H9 (cell line): Measurements from ENCODE around the gene CAMTA1. TPM values are rescaled to one million over a fixed set of nuclear protein-coding genes. Genes with fewer than 3 reads are reported as not detected.

Experiments used
- DNase-seq: peaks from one replicate; pipeline ENCODE4 v3.0.0-alpha.2; 2017
- H2AFZ ChIP-seq: one replicate; pipeline ENCODE4 v1.6.1; 2013; ENCODE audit warnings: mild to moderate bottlenecking, low read length, control low read depth, moderate library complexity
- H2AK5ac ChIP-seq: 2 replicates; pipeline ENCODE4 v1.6.1; 2013; ENCODE audit warnings: low read length, control low read depth, mixed read lengths; ENCODE audit not compliant: insufficient read length
- H2BK120ac ChIP-seq: one replicate; pipeline ENCODE4 v1.6.1; 2013; ENCODE audit warnings: low read depth, mild to moderate bottlenecking, low read length, control low read depth, inconsistent platforms; ENCODE audit not compliant: poor library complexity, severe bottlenecking
- H2BK12ac ChIP-seq: 2 replicates; pipeline ENCODE4 v1.6.1; 2013; ENCODE audit warnings: low read length, control low read depth, mixed read lengths, low read depth; ENCODE audit not compliant: insufficient read length
- H2BK15ac ChIP-seq: 2 replicates; pipeline ENCODE4 v1.6.1; 2013; ENCODE audit warnings: low read depth, low read length, control low read depth
- H2BK20ac ChIP-seq: one replicate; pipeline ENCODE4 v1.6.1; 2013; ENCODE audit warnings: low read depth, mild to moderate bottlenecking, low read length, control low read depth, inconsistent platforms; ENCODE audit not compliant: poor library complexity, severe bottlenecking
- H2BK5ac ChIP-seq: 2 replicates; pipeline ENCODE4 v1.6.1; 2013; ENCODE audit warnings: low read length, control low read depth, mixed read lengths; ENCODE audit not compliant: insufficient read length
- H3K14ac ChIP-seq: 2 replicates; pipeline ENCODE4 v1.6.1; 2013; ENCODE audit warnings: low read length, control low read depth; ENCODE audit not compliant: insufficient read depth
- H3K18ac ChIP-seq: 2 replicates; pipeline ENCODE4 v1.6.1; 2013; ENCODE audit warnings: low read depth, mild to moderate bottlenecking, mixed read lengths, low read length, control low read depth; ENCODE audit not compliant: insufficient read length
- H3K23ac ChIP-seq: 2 replicates; pipeline ENCODE4 v1.6.1; 2013; ENCODE audit warnings: low read length, control low read depth, mixed read lengths, low read depth; ENCODE audit not compliant: insufficient read length
- H3K23me2 ChIP-seq: 2 replicates; pipeline ENCODE4 v1.6.1; 2013; ENCODE audit warnings: low read depth, mild to moderate bottlenecking, mixed read lengths, low read length, control low read depth; ENCODE audit not compliant: insufficient read length, poor library complexity, severe bottlenecking
- H3K27ac ChIP-seq: 2 replicates; pipeline ENCODE4 v1.5.1; 2013; ENCODE audit warnings: low read length, control low read depth, mixed read lengths, low read depth; ENCODE audit not compliant: insufficient read length
- H3K27me3 ChIP-seq: 2 replicates; pipeline ENCODE4 v1.6.1; 2013; ENCODE audit warnings: low read length, control low read depth, inconsistent platforms; ENCODE audit not compliant: insufficient read depth
- H3K4ac ChIP-seq: 2 replicates; pipeline ENCODE4 v1.6.1; 2013; ENCODE audit warnings: low read depth, mild to moderate bottlenecking, control low read depth, inconsistent platforms, low read length, moderate library complexity
- H3K4me1 ChIP-seq: 2 replicates; pipeline ENCODE4 v1.6.1; 2013; ENCODE audit warnings: low read length, control low read depth, inconsistent platforms; ENCODE audit not compliant: insufficient read depth
- H3K4me2 ChIP-seq: 2 replicates; pipeline ENCODE4 v1.6.1; 2013; ENCODE audit warnings: low read length, control low read depth, mixed read lengths; ENCODE audit not compliant: insufficient read length, insufficient read depth
- H3K56ac ChIP-seq: 2 replicates; pipeline ENCODE4 v1.6.1; 2013; ENCODE audit warnings: low read depth, mild to moderate bottlenecking, mixed read lengths, low read length, control low read depth; ENCODE audit not compliant: insufficient read length
- H3K79me1 ChIP-seq: 2 replicates; pipeline ENCODE4 v1.6.1; 2013; ENCODE audit warnings: low read depth, mild to moderate bottlenecking, moderate library complexity, low read length, control low read depth, inconsistent platforms; ENCODE audit not compliant: insufficient read depth, poor library complexity, severe bottlenecking
- H3K79me2 ChIP-seq: 2 replicates; pipeline ENCODE4 v1.6.1; 2013; ENCODE audit warnings: low read length, control low read depth, inconsistent platforms; ENCODE audit not compliant: insufficient read depth
- H3K9ac ChIP-seq: 2 replicates; pipeline ENCODE4 v1.6.1; 2013; ENCODE audit warnings: low read length, control low read depth, mixed read lengths; ENCODE audit not compliant: insufficient read length; ENCODE audit errors: extremely low read depth
- H3K9me3 ChIP-seq: one replicate; pipeline ENCODE4 v1.6.1; 2013; ENCODE audit warnings: low read depth, low read length, inconsistent platforms; ENCODE audit not compliant: control insufficient read depth
- H3T11ph ChIP-seq: one replicate; pipeline ENCODE4 v1.6.1; 2013; ENCODE audit warnings: mild to moderate bottlenecking, low read length, control low read depth, inconsistent platforms
- H4K20me1 ChIP-seq: one replicate; pipeline ENCODE4 v1.6.1; 2013; ENCODE audit not compliant: control insufficient read depth, insufficient read length, insufficient read depth
- H4K5ac ChIP-seq: 2 replicates; pipeline ENCODE4 v1.6.1; 2013; ENCODE audit warnings: low read depth, mild to moderate bottlenecking, mixed read lengths, low read length, control low read depth; ENCODE audit not compliant: insufficient read length
- H4K8ac ChIP-seq: replicated peaks from 2 replicates; pipeline ENCODE4 v1.6.1; 2013; ENCODE audit warnings: low read length, control low read depth, mixed read lengths, low read depth; ENCODE audit not compliant: insufficient read length
- H4K91ac ChIP-seq: 2 replicates; pipeline ENCODE4 v1.6.1; 2013; ENCODE audit warnings: low read depth, mild to moderate bottlenecking, moderate library complexity, mixed read lengths, low read length, control low read depth; ENCODE audit not compliant: insufficient read length
- H3K27ac Mint-ChIP-seq, 3 experiments: 2 replicates in 2 of 3; 3 replicates in 1 of 3; pipeline ENCODE4 v1.8.0; 2020 to 2021; ENCODE audit warnings: mixed read lengths in 3 of 3, mild to moderate bottlenecking in 1 of 3, moderate library complexity in 1 of 3
- H3K27me3 Mint-ChIP-seq: 2 replicates; pipeline ENCODE4 v1.8.0; 2021; ENCODE audit warnings: low read depth, mild to moderate bottlenecking, moderate library complexity, mixed read lengths
- H3K36me3 Mint-ChIP-seq, 3 experiments: 2 replicates in 2 of 3; 3 replicates in 1 of 3; pipeline ENCODE4 v1.8.0; 2020 to 2021; ENCODE audit warnings: low read depth in 3 of 3, mixed read lengths in 3 of 3; ENCODE audit not compliant: insufficient read depth in 1 of 3
- H3K4me1 Mint-ChIP-seq, 2 experiments: 2 replicates each; pipeline ENCODE4 v1.8.0; 2020; ENCODE audit warnings: mixed read lengths in 2 of 2
- H3K4me3 Mint-ChIP-seq, 2 experiments: 2 replicates in 1 of 2; 3 replicates in 1 of 2; pipeline ENCODE4 v1.8.0; 2020 to 2021; ENCODE audit warnings: mild to moderate bottlenecking in 2 of 2, mixed read lengths in 2 of 2, moderate library complexity in 1 of 2
- H3K9me3 Mint-ChIP-seq, 2 experiments: 2 replicates in 1 of 2; 3 replicates in 1 of 2; pipeline ENCODE4 v1.8.0; 2020; ENCODE audit warnings: mild to moderate bottlenecking in 2 of 2, mixed read lengths in 2 of 2, moderate library complexity in 1 of 2
- WGBS: extraction: QIAGEN DNeasy Blood & Tissue Kit; methylation state at CpG from one replicate; pipeline ENCODE4 v1.1.7; 2013; ENCODE audit warnings: missing lambda C conversion rate, low lambda C conversion rate, mixed read lengths; ENCODE audit not compliant: insufficient read length; ENCODE audit errors: extremely low coverage; 5-methylcytosine and 5-hydroxymethylcytosine counted together
- total RNA-seq: library from RNA; stranded (reverse); gene quantifications from 2 replicates; pipeline ENCODE4 v1.2.1, GENCODE V29; 2021
- TF ChIP-seq, protein P1 (sequence below): fragments of 200-600 bp; sonication (generic); conservative IDR thresholded peaks from 3 replicates; pipeline ENCODE4 v1.8.0; 2021; ENCODE audit warnings: antibody characterized with exemption, mild to moderate bottlenecking

Gene CAMTA1
- total RNA-seq, 1 experiment from 2014 or later = 115 TPM

DNA sequence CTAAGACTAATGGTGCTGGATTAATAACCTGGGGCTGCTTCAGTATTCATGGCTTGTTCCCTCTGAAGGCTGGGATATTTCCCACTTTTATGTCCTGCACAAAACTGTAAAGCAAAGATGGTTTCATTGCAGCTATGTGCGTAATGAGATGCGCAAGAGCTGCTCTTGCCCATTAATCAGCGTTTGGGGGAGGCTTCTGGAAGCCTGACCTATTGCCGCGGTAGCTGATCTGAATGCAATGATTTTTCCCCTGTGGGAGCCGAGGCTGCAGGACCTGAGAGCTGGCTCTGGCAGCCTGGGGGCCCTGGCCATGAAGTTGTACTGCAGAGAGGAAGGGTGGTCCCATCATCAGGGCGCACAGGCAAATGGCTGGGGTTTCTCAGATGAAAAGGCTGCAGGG is 239.8 kb downstream of the CAMTA1 start:
- DNase-seq = no peak
- Histone ChIP-seq H2BK20ac (no peak overlapping the region), H4K91ac (no peak overlapping the region), H3K27me3 (no peaks in the 10 kb centered on the region), H3T11ph (no peak overlapping the region), H2BK120ac (no peak overlapping the region), H2AFZ (no peak overlapping the region), H3K14ac (no peak overlapping the region), H2BK12ac (no peak overlapping the region), H3K27ac (no peak overlapping the region), H3K23ac (no peak overlapping the region), H4K20me1 (no peaks in the 10 kb centered on the region), H2AK5ac (no peak overlapping the region), H3K79me1 (no peaks in the 10 kb centered on the region), H3K4me1 (peaks cover 3% of the 10 kb centered on the region), H2BK15ac (no peak overlapping the region), H3K23me2 (no peaks in the 10 kb centered on the region), H2BK5ac (no peak overlapping the region), H3K9ac (no peak overlapping the region), H3K9me3 (no peaks in the 10 kb centered on the region), H3K4ac (no peak overlapping the region), H4K5ac (no peak overlapping the region), H4K8ac (no peak overlapping the region), H3K18ac (no peak overlapping the region), H3K4me2 (no peak overlapping the region), H3K79me2 (no peaks in the 10 kb centered on the region), H3K56ac (no peak overlapping the region)
- WGBS = no CpG with 5 or more reads among the region's 7 CpGs
- peaks cover 9 to 13% of the 10 kb centered on the region in 2 experiments for H3K4me1 Mint-ChIP-seq
- TF ChIP-seq, protein P1, sequence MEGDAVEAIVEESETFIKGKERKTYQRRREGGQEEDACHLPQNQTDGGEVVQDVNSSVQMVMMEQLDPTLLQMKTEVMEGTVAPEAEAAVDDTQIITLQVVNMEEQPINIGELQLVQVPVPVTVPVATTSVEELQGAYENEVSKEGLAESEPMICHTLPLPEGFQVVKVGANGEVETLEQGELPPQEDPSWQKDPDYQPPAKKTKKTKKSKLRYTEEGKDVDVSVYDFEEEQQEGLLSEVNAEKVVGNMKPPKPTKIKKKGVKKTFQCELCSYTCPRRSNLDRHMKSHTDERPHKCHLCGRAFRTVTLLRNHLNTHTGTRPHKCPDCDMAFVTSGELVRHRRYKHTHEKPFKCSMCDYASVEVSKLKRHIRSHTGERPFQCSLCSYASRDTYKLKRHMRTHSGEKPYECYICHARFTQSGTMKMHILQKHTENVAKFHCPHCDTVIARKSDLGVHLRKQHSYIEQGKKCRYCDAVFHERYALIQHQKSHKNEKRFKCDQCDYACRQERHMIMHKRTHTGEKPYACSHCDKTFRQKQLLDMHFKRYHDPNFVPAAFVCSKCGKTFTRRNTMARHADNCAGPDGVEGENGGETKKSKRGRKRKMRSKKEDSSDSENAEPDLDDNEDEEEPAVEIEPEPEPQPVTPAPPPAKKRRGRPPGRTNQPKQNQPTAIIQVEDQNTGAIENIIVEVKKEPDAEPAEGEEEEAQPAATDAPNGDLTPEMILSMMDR = no peak
- H3K36me3 Mint-ChIP-seq = no peaks in the 10 kb centered on the region
- peaks cover 4% of the 10 kb centered on the region for H3K27me3 Mint-ChIP-seq
- H3K9me3 Mint-ChIP-seq = no peaks in the 10 kb centered on the region
- peak overlapping the region in 1 of 3 experiments; percentile 40; a peak in 1 of 7 replicates for H3K27ac Mint-ChIP-seq
- no peak overlapping the region for H3K4me3 Mint-ChIP-seq
